Thyroid gland (tissue), 4 donors: ENCODE results near the gene CCDC85C.

Source experiments
- POLR2A ChIP-seq, 2 donors: fragments of 450-650 bp; IDR thresholded peaks; one replicate each; pipeline ENCODE4 v1.6.1; 2017; ENCODE audit warnings: antibody characterized with exemption in 2 of 2, mild to moderate bottlenecking in 2 of 2, moderate library complexity in 1 of 2
- TF ChIP-seq, protein P1 (sequence below), 6 experiments: fragments of 200-600 bp in 3 of 6; fragments of 450-650 bp in 3 of 6; sonication (generic) in 3 of 6; IDR thresholded peaks; one replicate each; pipeline ENCODE4 v1.5.1; 2016 to 2019; ENCODE audit warnings: antibody characterized with exemption in 6 of 6, mild to moderate bottlenecking in 2 of 6, inconsistent platforms in 1 of 6, moderate library complexity in 1 of 6

DNA sequence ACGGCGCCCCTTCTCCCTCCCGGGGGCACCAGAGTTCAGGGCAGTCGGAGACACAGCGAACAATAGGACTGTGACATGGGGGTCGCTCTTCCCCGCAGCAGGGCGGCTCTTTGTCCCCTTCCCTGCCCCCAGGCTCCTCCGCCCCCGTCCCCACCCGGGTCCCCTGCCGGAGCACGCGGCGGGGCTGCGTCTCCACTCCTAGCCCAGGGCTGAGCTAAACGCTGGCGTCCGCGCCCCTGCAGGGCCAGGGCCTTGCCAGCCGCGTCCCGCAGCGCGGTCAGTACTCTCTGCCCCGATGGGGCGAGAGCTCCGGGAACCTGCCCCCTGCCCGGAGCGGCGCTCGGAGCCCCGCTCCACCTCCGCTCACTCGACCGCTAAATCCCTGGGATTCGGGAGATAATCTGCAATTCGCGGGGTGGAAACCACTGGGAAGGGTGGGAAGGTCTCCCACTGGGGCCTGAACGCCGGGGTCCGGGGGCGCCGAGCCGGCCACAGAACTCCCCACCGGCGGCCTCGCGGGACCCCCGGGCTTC is 825 bp upstream of the CCDC85C start:
- TF ChIP-seq, protein P1, sequence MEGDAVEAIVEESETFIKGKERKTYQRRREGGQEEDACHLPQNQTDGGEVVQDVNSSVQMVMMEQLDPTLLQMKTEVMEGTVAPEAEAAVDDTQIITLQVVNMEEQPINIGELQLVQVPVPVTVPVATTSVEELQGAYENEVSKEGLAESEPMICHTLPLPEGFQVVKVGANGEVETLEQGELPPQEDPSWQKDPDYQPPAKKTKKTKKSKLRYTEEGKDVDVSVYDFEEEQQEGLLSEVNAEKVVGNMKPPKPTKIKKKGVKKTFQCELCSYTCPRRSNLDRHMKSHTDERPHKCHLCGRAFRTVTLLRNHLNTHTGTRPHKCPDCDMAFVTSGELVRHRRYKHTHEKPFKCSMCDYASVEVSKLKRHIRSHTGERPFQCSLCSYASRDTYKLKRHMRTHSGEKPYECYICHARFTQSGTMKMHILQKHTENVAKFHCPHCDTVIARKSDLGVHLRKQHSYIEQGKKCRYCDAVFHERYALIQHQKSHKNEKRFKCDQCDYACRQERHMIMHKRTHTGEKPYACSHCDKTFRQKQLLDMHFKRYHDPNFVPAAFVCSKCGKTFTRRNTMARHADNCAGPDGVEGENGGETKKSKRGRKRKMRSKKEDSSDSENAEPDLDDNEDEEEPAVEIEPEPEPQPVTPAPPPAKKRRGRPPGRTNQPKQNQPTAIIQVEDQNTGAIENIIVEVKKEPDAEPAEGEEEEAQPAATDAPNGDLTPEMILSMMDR (IDR thresholded peaks at IDR 0.05), result no peak
- no peak for TF ChIP-seq POLR2A (IDR thresholded peaks at IDR 0.05)
